H9 (cell line): ENCODE data around the gene PASD1. TPM values are rescaled to one million over a fixed set of nuclear protein-coding genes. Genes with fewer than 3 reads are reported as not detected.

Source experiments
- DNase-seq: peaks from one replicate; pipeline ENCODE4 v3.0.0-alpha.2; 2017
- H2AFZ ChIP-seq: one replicate; pipeline ENCODE4 v1.6.1; 2013; ENCODE audit warnings: mild to moderate bottlenecking, low read length, control low read depth, moderate library complexity
- H2AK5ac ChIP-seq: 2 replicates; pipeline ENCODE4 v1.6.1; 2013; ENCODE audit warnings: low read length, control low read depth, mixed read lengths; ENCODE audit not compliant: insufficient read length
- H2BK120ac ChIP-seq: one replicate; pipeline ENCODE4 v1.6.1; 2013; ENCODE audit warnings: low read depth, mild to moderate bottlenecking, low read length, control low read depth, inconsistent platforms; ENCODE audit not compliant: poor library complexity, severe bottlenecking
- H2BK12ac ChIP-seq: 2 replicates; pipeline ENCODE4 v1.6.1; 2013; ENCODE audit warnings: low read length, control low read depth, mixed read lengths, low read depth; ENCODE audit not compliant: insufficient read length
- H2BK15ac ChIP-seq: 2 replicates; pipeline ENCODE4 v1.6.1; 2013; ENCODE audit warnings: low read depth, low read length, control low read depth
- H2BK20ac ChIP-seq: one replicate; pipeline ENCODE4 v1.6.1; 2013; ENCODE audit warnings: low read depth, mild to moderate bottlenecking, low read length, control low read depth, inconsistent platforms; ENCODE audit not compliant: poor library complexity, severe bottlenecking
- H2BK5ac ChIP-seq: 2 replicates; pipeline ENCODE4 v1.6.1; 2013; ENCODE audit warnings: low read length, control low read depth, mixed read lengths; ENCODE audit not compliant: insufficient read length
- H3K14ac ChIP-seq: 2 replicates; pipeline ENCODE4 v1.6.1; 2013; ENCODE audit warnings: low read length, control low read depth; ENCODE audit not compliant: insufficient read depth
- H3K18ac ChIP-seq: 2 replicates; pipeline ENCODE4 v1.6.1; 2013; ENCODE audit warnings: low read depth, mild to moderate bottlenecking, mixed read lengths, low read length, control low read depth; ENCODE audit not compliant: insufficient read length
- H3K23ac ChIP-seq: 2 replicates; pipeline ENCODE4 v1.6.1; 2013; ENCODE audit warnings: low read length, control low read depth, mixed read lengths, low read depth; ENCODE audit not compliant: insufficient read length
- H3K23me2 ChIP-seq: 2 replicates; pipeline ENCODE4 v1.6.1; 2013; ENCODE audit warnings: low read depth, mild to moderate bottlenecking, mixed read lengths, low read length, control low read depth; ENCODE audit not compliant: insufficient read length, poor library complexity, severe bottlenecking
- H3K27ac ChIP-seq: 2 replicates; pipeline ENCODE4 v1.5.1; 2013; ENCODE audit warnings: low read length, control low read depth, mixed read lengths, low read depth; ENCODE audit not compliant: insufficient read length
- H3K27me3 ChIP-seq: 2 replicates; pipeline ENCODE4 v1.6.1; 2013; ENCODE audit warnings: low read length, control low read depth, inconsistent platforms; ENCODE audit not compliant: insufficient read depth
- H3K4ac ChIP-seq: 2 replicates; pipeline ENCODE4 v1.6.1; 2013; ENCODE audit warnings: low read depth, mild to moderate bottlenecking, control low read depth, inconsistent platforms, low read length, moderate library complexity
- H3K4me1 ChIP-seq: 2 replicates; pipeline ENCODE4 v1.6.1; 2013; ENCODE audit warnings: low read length, control low read depth, inconsistent platforms; ENCODE audit not compliant: insufficient read depth
- H3K4me2 ChIP-seq: 2 replicates; pipeline ENCODE4 v1.6.1; 2013; ENCODE audit warnings: low read length, control low read depth, mixed read lengths; ENCODE audit not compliant: insufficient read length, insufficient read depth
- H3K56ac ChIP-seq: 2 replicates; pipeline ENCODE4 v1.6.1; 2013; ENCODE audit warnings: low read depth, mild to moderate bottlenecking, mixed read lengths, low read length, control low read depth; ENCODE audit not compliant: insufficient read length
- H3K79me1 ChIP-seq: 2 replicates; pipeline ENCODE4 v1.6.1; 2013; ENCODE audit warnings: low read depth, mild to moderate bottlenecking, moderate library complexity, low read length, control low read depth, inconsistent platforms; ENCODE audit not compliant: insufficient read depth, poor library complexity, severe bottlenecking
- H3K79me2 ChIP-seq: 2 replicates; pipeline ENCODE4 v1.6.1; 2013; ENCODE audit warnings: low read length, control low read depth, inconsistent platforms; ENCODE audit not compliant: insufficient read depth
- H3K9ac ChIP-seq: 2 replicates; pipeline ENCODE4 v1.6.1; 2013; ENCODE audit warnings: low read length, control low read depth, mixed read lengths; ENCODE audit not compliant: insufficient read length; ENCODE audit errors: extremely low read depth
- H3K9me3 ChIP-seq: one replicate; pipeline ENCODE4 v1.6.1; 2013; ENCODE audit warnings: low read depth, low read length, inconsistent platforms; ENCODE audit not compliant: control insufficient read depth
- H3T11ph ChIP-seq: one replicate; pipeline ENCODE4 v1.6.1; 2013; ENCODE audit warnings: mild to moderate bottlenecking, low read length, control low read depth, inconsistent platforms
- H4K20me1 ChIP-seq: one replicate; pipeline ENCODE4 v1.6.1; 2013; ENCODE audit not compliant: control insufficient read depth, insufficient read length, insufficient read depth
- H4K5ac ChIP-seq: 2 replicates; pipeline ENCODE4 v1.6.1; 2013; ENCODE audit warnings: low read depth, mild to moderate bottlenecking, mixed read lengths, low read length, control low read depth; ENCODE audit not compliant: insufficient read length
- H4K8ac ChIP-seq: replicated peaks from 2 replicates; pipeline ENCODE4 v1.6.1; 2013; ENCODE audit warnings: low read length, control low read depth, mixed read lengths, low read depth; ENCODE audit not compliant: insufficient read length
- H4K91ac ChIP-seq: 2 replicates; pipeline ENCODE4 v1.6.1; 2013; ENCODE audit warnings: low read depth, mild to moderate bottlenecking, moderate library complexity, mixed read lengths, low read length, control low read depth; ENCODE audit not compliant: insufficient read length
- H3K27ac Mint-ChIP-seq, 3 experiments: 2 replicates in 2 of 3; 3 replicates in 1 of 3; pipeline ENCODE4 v1.8.0; 2020 to 2021; ENCODE audit warnings: mixed read lengths in 3 of 3, mild to moderate bottlenecking in 1 of 3, moderate library complexity in 1 of 3
- H3K27me3 Mint-ChIP-seq: 2 replicates; pipeline ENCODE4 v1.8.0; 2021; ENCODE audit warnings: low read depth, mild to moderate bottlenecking, moderate library complexity, mixed read lengths
- H3K36me3 Mint-ChIP-seq, 3 experiments: 2 replicates in 2 of 3; 3 replicates in 1 of 3; pipeline ENCODE4 v1.8.0; 2020 to 2021; ENCODE audit warnings: low read depth in 3 of 3, mixed read lengths in 3 of 3; ENCODE audit not compliant: insufficient read depth in 1 of 3
- H3K4me1 Mint-ChIP-seq, 2 experiments: 2 replicates each; pipeline ENCODE4 v1.8.0; 2020; ENCODE audit warnings: mixed read lengths in 2 of 2
- H3K4me3 Mint-ChIP-seq, 2 experiments: 2 replicates in 1 of 2; 3 replicates in 1 of 2; pipeline ENCODE4 v1.8.0; 2020 to 2021; ENCODE audit warnings: mild to moderate bottlenecking in 2 of 2, mixed read lengths in 2 of 2, moderate library complexity in 1 of 2
- H3K9me3 Mint-ChIP-seq, 2 experiments: 2 replicates in 1 of 2; 3 replicates in 1 of 2; pipeline ENCODE4 v1.8.0; 2020; ENCODE audit warnings: mild to moderate bottlenecking in 2 of 2, mixed read lengths in 2 of 2, moderate library complexity in 1 of 2
- WGBS: extraction: QIAGEN DNeasy Blood & Tissue Kit; methylation state at CpG from one replicate; pipeline ENCODE4 v1.1.7; 2013; ENCODE audit warnings: missing lambda C conversion rate, low lambda C conversion rate, mixed read lengths; ENCODE audit not compliant: insufficient read length; ENCODE audit errors: extremely low coverage; 5-methylcytosine and 5-hydroxymethylcytosine counted together
- total RNA-seq: library from RNA; stranded (reverse); gene quantifications from 2 replicates; pipeline ENCODE4 v1.2.1, GENCODE V29; 2021
- TF ChIP-seq, protein P1 (sequence below): fragments of 200-600 bp; sonication (generic); conservative IDR thresholded peaks from 3 replicates; pipeline ENCODE4 v1.8.0; 2021; ENCODE audit warnings: antibody characterized with exemption, mild to moderate bottlenecking

PASD1 gene
- total RNA-seq, 1 experiment from 2014 or later = not detected

DNA sequence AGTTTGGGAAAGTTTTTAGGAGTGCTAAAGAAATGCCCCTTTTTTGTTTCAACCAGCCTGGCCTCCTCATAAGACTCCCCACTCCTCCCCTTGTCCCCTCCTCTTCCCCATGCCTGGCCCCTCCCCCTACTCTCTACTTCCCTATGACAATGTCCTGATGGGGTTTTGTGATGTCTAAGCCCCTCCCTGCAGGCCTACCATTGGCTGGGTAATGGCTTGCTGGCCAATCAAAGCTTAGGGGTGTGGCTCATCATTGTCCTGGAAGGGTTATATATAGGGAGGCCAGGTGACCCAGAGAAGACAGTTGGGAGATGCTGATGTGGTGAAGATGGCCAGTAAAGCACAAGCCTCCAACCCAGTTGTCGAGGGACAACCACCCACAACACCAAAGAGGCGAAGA, 48.2 kb upstream of the PASD1 start:
- Histone ChIP-seq H3K23ac (no peak overlapping the region), H3K27me3 (no peaks in the 10 kb centered on the region), H3K18ac (no peak overlapping the region), H3K56ac (no peak overlapping the region), H4K8ac (no peak overlapping the region), H4K91ac (no peak overlapping the region), H3K23me2 (no peaks in the 10 kb centered on the region), H3K4ac (no peak overlapping the region), H2AK5ac (no peak overlapping the region), H4K20me1 (no peaks in the 10 kb centered on the region), H2AFZ (no peak overlapping the region), H2BK15ac (no peak overlapping the region), H3K9ac (no peak overlapping the region), H2BK12ac (no peak overlapping the region), H3K9me3 (peaks cover 11% of the 10 kb centered on the region), H3K27ac (no peak overlapping the region), H2BK5ac (no peak overlapping the region), H3K79me1 (no peaks in the 10 kb centered on the region), H3K79me2 (no peaks in the 10 kb centered on the region), H3T11ph (no peak overlapping the region), H3K4me1 (no peaks in the 10 kb centered on the region), H4K5ac (no peak overlapping the region), H3K14ac (no peak overlapping the region), H3K4me2 (no peak overlapping the region), H2BK120ac (no peak overlapping the region), H2BK20ac (no peak overlapping the region)
- H3K4me3 Mint-ChIP-seq = no peak overlapping the region
- peaks cover 8% of the 10 kb centered on the region for H3K27me3 Mint-ChIP-seq
- WGBS = no CpG with 5 or more reads among the region's 2 CpGs
- H3K36me3 Mint-ChIP-seq = peaks cover 0 to 5% (median 2%) of the 10 kb centered on the region in 3 experiments; a peak in 5 of 7 replicates
- no peak overlapping the region for H3K27ac Mint-ChIP-seq
- peaks cover 67 to 80% of the 10 kb centered on the region in 2 experiments for H3K9me3 Mint-ChIP-seq
- peaks cover 7 to 8% of the 10 kb centered on the region in 2 experiments; a peak in 3 of 4 replicates for H3K4me1 Mint-ChIP-seq
- DNase-seq = no peak
- TF ChIP-seq, protein P1, sequence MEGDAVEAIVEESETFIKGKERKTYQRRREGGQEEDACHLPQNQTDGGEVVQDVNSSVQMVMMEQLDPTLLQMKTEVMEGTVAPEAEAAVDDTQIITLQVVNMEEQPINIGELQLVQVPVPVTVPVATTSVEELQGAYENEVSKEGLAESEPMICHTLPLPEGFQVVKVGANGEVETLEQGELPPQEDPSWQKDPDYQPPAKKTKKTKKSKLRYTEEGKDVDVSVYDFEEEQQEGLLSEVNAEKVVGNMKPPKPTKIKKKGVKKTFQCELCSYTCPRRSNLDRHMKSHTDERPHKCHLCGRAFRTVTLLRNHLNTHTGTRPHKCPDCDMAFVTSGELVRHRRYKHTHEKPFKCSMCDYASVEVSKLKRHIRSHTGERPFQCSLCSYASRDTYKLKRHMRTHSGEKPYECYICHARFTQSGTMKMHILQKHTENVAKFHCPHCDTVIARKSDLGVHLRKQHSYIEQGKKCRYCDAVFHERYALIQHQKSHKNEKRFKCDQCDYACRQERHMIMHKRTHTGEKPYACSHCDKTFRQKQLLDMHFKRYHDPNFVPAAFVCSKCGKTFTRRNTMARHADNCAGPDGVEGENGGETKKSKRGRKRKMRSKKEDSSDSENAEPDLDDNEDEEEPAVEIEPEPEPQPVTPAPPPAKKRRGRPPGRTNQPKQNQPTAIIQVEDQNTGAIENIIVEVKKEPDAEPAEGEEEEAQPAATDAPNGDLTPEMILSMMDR = no peak
